Neural crest cell (in vitro differentiated cells): ENCODE results near the gene CNOT6. TPM values are rescaled to one million over a fixed set of nuclear protein-coding genes. Genes with fewer than 3 reads are reported as not detected.

Experiments used
- DNase-seq: peaks from one replicate; pipeline ENCODE4 v3.0.0; 2021; ENCODE audit warnings: low read depth, mixed read lengths, low spot score
- H3K27ac Mint-ChIP-seq: one replicate; pipeline ENCODE4 v1.8.0; 2021; ENCODE audit warnings: mild to moderate bottlenecking, mixed read lengths; ENCODE audit not compliant: unreplicated experiment
- H3K27me3 Mint-ChIP-seq: 2 replicates; pipeline ENCODE4 v1.8.0; 2021; ENCODE audit warnings: low read depth, mild to moderate bottlenecking, mixed read lengths
- H3K36me3 Mint-ChIP-seq: 2 replicates; pipeline ENCODE4 v1.8.0; 2021; ENCODE audit warnings: low read depth, mild to moderate bottlenecking, mixed read lengths
- H3K4me1 Mint-ChIP-seq: 2 replicates; pipeline ENCODE4 v1.8.0; 2021; ENCODE audit warnings: mixed read lengths
- H3K4me3 Mint-ChIP-seq: one replicate; pipeline ENCODE4 v1.8.0; 2021; ENCODE audit warnings: mild to moderate bottlenecking, mixed read lengths
- H3K9me3 Mint-ChIP-seq: 2 replicates; pipeline ENCODE4 v1.8.0; 2021; ENCODE audit warnings: mixed read lengths
- total RNA-seq: library from RNA; stranded (reverse); gene quantifications from 2 replicates; pipeline ENCODE4 v1.2.1, GENCODE V29; 2021
- TF ChIP-seq, protein P1 (sequence below): fragments of 200-600 bp; sonication (generic); conservative IDR thresholded peaks from 2 replicates; pipeline ENCODE4 v1.5.0; 2021; ENCODE audit warnings: antibody characterized with exemption, mild to moderate bottlenecking

Gene CNOT6
- total RNA-seq, 1 donor from 2014 or later: 75.7 TPM

DNA sequence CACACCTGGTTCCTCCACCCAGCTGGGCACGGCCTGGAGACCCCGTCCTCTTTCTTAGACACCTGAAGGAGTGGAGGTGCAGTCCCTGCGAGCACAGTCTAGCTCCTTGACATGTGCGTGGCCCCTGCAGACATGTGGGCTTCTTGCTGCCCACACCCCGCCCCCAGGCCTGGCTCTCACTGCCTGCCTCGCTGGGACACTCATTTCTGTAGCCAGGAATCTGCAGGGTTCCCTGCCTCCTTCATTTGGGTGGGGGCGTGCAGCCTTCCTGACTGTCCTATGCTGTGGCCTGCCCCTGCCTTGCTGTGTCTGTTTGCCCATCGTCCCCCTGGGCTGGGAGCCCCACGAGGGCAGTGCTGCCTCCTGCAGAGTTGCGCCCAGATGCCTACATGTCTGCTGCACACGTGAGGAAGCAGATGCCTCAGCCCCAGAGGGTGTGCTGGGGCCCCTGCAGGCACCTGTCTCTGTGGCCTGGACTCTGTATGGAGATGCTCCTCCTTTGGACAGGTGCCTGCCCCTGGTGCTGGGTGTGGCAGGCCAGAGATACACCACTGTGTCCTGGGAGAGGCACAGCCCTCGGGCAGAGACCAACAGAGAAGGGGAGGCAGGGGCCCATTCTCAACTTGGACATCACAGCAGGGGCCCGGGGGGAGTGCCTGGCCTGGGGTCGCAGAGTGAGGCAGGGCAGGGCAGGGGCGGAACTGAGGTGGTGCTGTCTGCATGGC is 132.6 kb downstream of the CNOT6 start:
- Mint-ChIP-seq H3K4me1 (no peaks in the 10 kb centered on the region), H3K27me3 (no peaks in the 10 kb centered on the region), H3K9me3 (no peaks in the 10 kb centered on the region), H3K4me3 (no peak overlapping the region), H3K27ac (no peak overlapping the region), H3K36me3 (no peaks in the 10 kb centered on the region)
- DNase-seq: no peak
- TF ChIP-seq, protein P1, sequence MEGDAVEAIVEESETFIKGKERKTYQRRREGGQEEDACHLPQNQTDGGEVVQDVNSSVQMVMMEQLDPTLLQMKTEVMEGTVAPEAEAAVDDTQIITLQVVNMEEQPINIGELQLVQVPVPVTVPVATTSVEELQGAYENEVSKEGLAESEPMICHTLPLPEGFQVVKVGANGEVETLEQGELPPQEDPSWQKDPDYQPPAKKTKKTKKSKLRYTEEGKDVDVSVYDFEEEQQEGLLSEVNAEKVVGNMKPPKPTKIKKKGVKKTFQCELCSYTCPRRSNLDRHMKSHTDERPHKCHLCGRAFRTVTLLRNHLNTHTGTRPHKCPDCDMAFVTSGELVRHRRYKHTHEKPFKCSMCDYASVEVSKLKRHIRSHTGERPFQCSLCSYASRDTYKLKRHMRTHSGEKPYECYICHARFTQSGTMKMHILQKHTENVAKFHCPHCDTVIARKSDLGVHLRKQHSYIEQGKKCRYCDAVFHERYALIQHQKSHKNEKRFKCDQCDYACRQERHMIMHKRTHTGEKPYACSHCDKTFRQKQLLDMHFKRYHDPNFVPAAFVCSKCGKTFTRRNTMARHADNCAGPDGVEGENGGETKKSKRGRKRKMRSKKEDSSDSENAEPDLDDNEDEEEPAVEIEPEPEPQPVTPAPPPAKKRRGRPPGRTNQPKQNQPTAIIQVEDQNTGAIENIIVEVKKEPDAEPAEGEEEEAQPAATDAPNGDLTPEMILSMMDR: no peak

DNA sequence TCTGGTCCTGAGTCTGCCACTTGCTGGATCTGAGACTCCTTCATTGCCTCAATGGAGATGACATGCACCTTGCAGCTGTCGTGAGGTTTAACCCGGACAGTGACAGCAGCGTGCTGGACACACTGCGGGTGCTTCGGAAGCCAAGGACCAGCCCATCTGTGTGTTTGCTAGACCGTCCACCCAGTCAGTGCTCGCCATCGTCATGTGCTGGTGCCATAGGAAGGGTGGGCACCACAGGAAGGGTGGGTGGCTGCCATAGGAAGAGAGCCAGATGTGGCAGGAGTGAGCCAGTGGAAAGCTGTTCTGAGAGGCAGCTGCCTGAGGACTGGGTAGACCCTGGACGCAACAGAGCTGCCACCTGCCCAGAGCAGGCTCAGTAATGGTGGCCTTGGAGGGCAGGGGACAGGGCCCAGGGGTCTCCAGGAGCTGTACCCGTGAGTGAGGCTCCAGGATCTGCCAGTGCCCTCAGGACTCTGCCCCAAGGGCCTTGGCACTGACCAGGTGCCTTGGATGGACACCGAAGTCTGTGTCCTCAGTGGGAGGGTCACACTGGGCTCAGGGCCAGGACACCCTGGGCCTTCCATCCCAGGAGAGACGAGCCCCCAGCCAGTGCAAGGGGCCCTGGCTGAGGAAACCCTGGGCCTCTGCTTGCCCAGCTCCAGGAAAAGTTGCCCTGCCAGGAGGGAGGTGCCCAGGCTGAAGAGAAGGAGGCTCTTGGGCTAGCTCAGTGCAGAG is 133.4 kb downstream of the CNOT6 start:
- no peak overlapping the region for H3K4me3 Mint-ChIP-seq
- peaks cover 3% of the 10 kb centered on the region for H3K4me1 Mint-ChIP-seq
- H3K36me3 Mint-ChIP-seq: no peaks in the 10 kb centered on the region
- H3K9me3 Mint-ChIP-seq: no peaks in the 10 kb centered on the region
- DNase-seq: no peak
- TF ChIP-seq, protein P1: no peak
- H3K27me3 Mint-ChIP-seq: no peaks in the 10 kb centered on the region
- H3K27ac Mint-ChIP-seq: no peak overlapping the region

Other genes with a start within 250 kb of the CNOT6 start
- 36.1 and 36.8 TPM in 2 replicates for gene MAPK9, start 202.3 kb upstream of the CNOT6 start, total RNA-seq
- gene GFPT2, start 141.0 kb upstream of the CNOT6 start, total RNA-seq: 11.1 and 12.5 TPM in 2 replicates
- gene SCGB3A1, start 97.1 kb downstream of the CNOT6 start, total RNA-seq: not detected in 2 replicates
- gene FLT4, start 155.2 kb downstream of the CNOT6 start, total RNA-seq: 13.1 and 15.7 TPM in 2 replicates
- gene OR2Y1, start 245.7 kb downstream of the CNOT6 start, total RNA-seq: not detected in 2 replicates